HepG2 (cell line): ENCODE data around the gene OR6A2. TPM values are rescaled to one million over a fixed set of nuclear protein-coding genes. Genes with fewer than 3 reads are reported as not detected.

Experiments
- DZIP1 ChIP-seq: sonication (generic); formaldehyde crosslinking; IDR thresholded peaks from 2 replicates; pipeline ENCODE4 v1.5.0; 2020; ENCODE audit warnings: mild to moderate bottlenecking, missing genetic modification reagents
- GMEB1 ChIP-seq: sonication (generic); formaldehyde crosslinking; IDR thresholded peaks from 2 replicates; pipeline ENCODE4 v1.5.1; 2020; ENCODE audit warnings: missing genetic modification reagents, mild to moderate bottlenecking, borderline replicate concordance
- MYNN ChIP-seq: sonication (generic); formaldehyde crosslinking; IDR thresholded peaks from 2 replicates; pipeline ENCODE4 v1.4.0; 2020; ENCODE audit warnings: mild to moderate bottlenecking, low read depth, missing genetic modification reagents
- ZNF142 ChIP-seq: sonication (generic); formaldehyde crosslinking; IDR thresholded peaks from 2 replicates; pipeline ENCODE4 v1.4.0; 2020; ENCODE audit warnings: missing genetic modification reagents
- ZNF3 ChIP-seq: IDR thresholded peaks from 2 replicates; pipeline ENCODE4 v1.7.0; 2017; ENCODE audit warnings: inconsistent platforms
- ZNF431 ChIP-seq: sonication (generic); formaldehyde crosslinking; IDR thresholded peaks from 2 replicates; pipeline ENCODE4 v1.9.0; 2022; ENCODE audit warnings: missing genetic modification reagents, low read depth, mild to moderate bottlenecking, borderline replicate concordance
- ZSCAN20 ChIP-seq: sonication (generic); formaldehyde crosslinking; IDR thresholded peaks from 2 replicates; pipeline ENCODE4 v1.4.0; 2020; ENCODE audit warnings: missing genetic modification reagents, mild to moderate bottlenecking, borderline replicate concordance
- polyA plus RNA-seq, 8 experiments: library from polyadenylated mRNA; depleted of rRNA in 3 of 8; stranded (reverse) in 7 of 8; unstranded in 1 of 8; fragments of >200 nt; fragmentation: Illumina TruSeq in 4 of 8; extraction: Trizol in 4 of 8; gene quantifications; 2 replicates each; pipeline versions ENCODE4 v1.2.1 to v1.2.3, GENCODE V29; 2011 to 2016; ENCODE audit warnings: low read depth in 4 of 8, missing spikeins in 1 of 8, mixed read lengths in 1 of 8; ENCODE audit not compliant: insufficient read depth in 1 of 8
- total RNA-seq, 5 experiments: library from RNA; depleted of rRNA; stranded (reverse); fragments of >200 nt; fragmentation: Illumina TruSeq; extraction: Trizol; gene quantifications; 2 replicates each; pipeline ENCODE4 v1.2.3, GENCODE V29; 2016; ENCODE audit warnings: low read depth in 1 of 5

OR6A2 gene
- total and polyA plus RNA-seq, 2 of the 13 experiments (the other 11 are each of a cell fraction or from before 2014, with no cell fraction given): not detected

- no peak for TF ChIP-seq GMEB1
- no peak for TF ChIP-seq ZNF431
- TF ChIP-seq ZNF3 (CRISPR knock-in tag): no peak
- TF ChIP-seq ZNF142: no peak
- TF ChIP-seq DZIP1 (CRISPR knock-in tag): no peak
- TF ChIP-seq ZSCAN20 (CRISPR knock-in tag): no peak
- no peak for TF ChIP-seq MYNN (CRISPR knock-in tag)
Measured at GRCh38 chr11:6818967-6819366, 19.5 kb upstream of the OR6A2 start (continued).
